Panc1 (cell line): Measurements from ENCODE around the gene PXYLP1. TPM values are rescaled to one million over a fixed set of nuclear protein-coding genes. Genes with fewer than 3 reads are reported as not detected.

Experiments used
- ATAC-seq: fragments of 200-7000 bp; cut with Tn5 transposase; 2 replicates; pipeline ENCODE4 v1.9.1; 2020; ENCODE audit warnings: mild to moderate bottlenecking, moderate library complexity
- BruUV-seq: library from RNA; stranded (reverse); fragments of 400-500 nt; replicated peaks from 2 replicates; lab custom pipeline; 2021; lab: Mats Ljungman, UMichigan
- CTCF ChIA-PET: fragments of 300-600 bp; sonication (Branson Sonifier 250); formaldehyde crosslinking; loops from one replicate; lab custom pipeline; 2022; ENCODE audit warnings: antibody characterized with exemption; lab: Charles Lee
- POLR2A ChIA-PET: fragments of 300-600 bp; sonication (Branson Sonifier 250); formaldehyde crosslinking; loops from one replicate; lab custom pipeline; 2022; ENCODE audit warnings: antibody characterized with exemption; lab: Charles Lee
- DNase-seq: peaks from one replicate; pipeline ENCODE4 v3.0.0-alpha.2; 2010; ENCODE audit warnings: low read depth, low spot score
- H3K27ac ChIP-seq: 2 replicates; pipeline ENCODE4 v1.5.1; 2011; ENCODE audit warnings: mild to moderate bottlenecking, low read length, inconsistent platforms
- H3K27me3 ChIP-seq: fragments of 200-500 bp; sonication (Bioruptor generic); 2 replicates; pipeline ENCODE4 v1.6.0; 2014; ENCODE audit warnings: low read length, inconsistent platforms; ENCODE audit not compliant: control insufficient read depth, insufficient read depth
- H3K36me3 ChIP-seq: fragments of 200-500 bp; sonication (Bioruptor generic); 2 replicates; pipeline ENCODE4 v1.5.1; 2014; ENCODE audit warnings: inconsistent platforms, mild to moderate bottlenecking, low read length, moderate library complexity; ENCODE audit not compliant: control insufficient read depth, insufficient read depth
- H3K4me1 ChIP-seq: 2 replicates; pipeline ENCODE4 v1.5.1; 2011; ENCODE audit warnings: inconsistent platforms, mild to moderate bottlenecking, low read length, moderate library complexity; ENCODE audit not compliant: control insufficient read depth, insufficient read depth
- H3K4me3 ChIP-seq, 2 experiments: 2 replicates each; pipeline ENCODE4 v1.5.1; 2011 to 2012; ENCODE audit warnings: low read depth in 2 of 2, low read length in 2 of 2, mild to moderate bottlenecking in 2 of 2, inconsistent platforms in 1 of 2, moderate library complexity in 1 of 2
- H3K9me3 ChIP-seq: fragments of 200-500 bp; sonication (Bioruptor generic); 2 replicates; pipeline ENCODE4 v1.5.1; 2014; ENCODE audit warnings: low read depth, mild to moderate bottlenecking, inconsistent platforms, low read length, moderate library complexity; ENCODE audit not compliant: control insufficient read depth, insufficient read depth
- POLR2AphosphoS5 ChIP-seq: IDR thresholded peaks from 2 replicates; pipeline ENCODE4 v1.6.1; 2012; ENCODE audit warnings: mild to moderate bottlenecking, low read depth, low read length, moderate library complexity
- SIN3A ChIP-seq: IDR thresholded peaks from 2 replicates; pipeline ENCODE4 v1.6.1; 2012; ENCODE audit warnings: low read depth, mild to moderate bottlenecking, low read length, moderate library complexity, borderline replicate concordance; ENCODE audit not compliant: insufficient read depth
- TCF7L2 ChIP-seq: IDR thresholded peaks from 2 replicates; pipeline ENCODE4 v1.6.1; 2011; ENCODE audit warnings: mild to moderate bottlenecking, low read depth, low read length, inconsistent platforms
- in situ Hi-C: cut with HindIII; loops from 2 replicates; pipeline ENCODE4 v1.10.0; 2016; ENCODE audit warnings: low sequenced_read_pairs, low pct_unique_long_range_greater_than_20kb
- intact Hi-C: fragments of 100-400 bp; cut with micrococcal nuclease; formaldehyde crosslinking; loops from one replicate; pipeline ENCODE4 v1.10.0; 2022; ENCODE audit not compliant: unreplicated experiment
- total RNA-seq: library from RNA; stranded (reverse); gene quantifications from one replicate; pipeline ENCODE4 v1.2.1, GENCODE V29; 2021; ENCODE audit not compliant: unreplicated experiment
- TF ChIP-seq, protein P1 (sequence below): fragments of 450-650 bp; IDR thresholded peaks from 2 replicates; pipeline ENCODE4 v1.5.1; 2017; ENCODE audit warnings: mild to moderate bottlenecking
- TF ChIP-seq, protein P2 (sequence below), 2 experiments: IDR thresholded peaks; 2 replicates each; pipeline ENCODE4 v1.6.1; 2011 to 2012; ENCODE audit warnings: low read depth in 2 of 2, control low read depth in 1 of 2, low read length in 1 of 2, mild to moderate bottlenecking in 1 of 2, moderate library complexity in 1 of 2; ENCODE audit not compliant: insufficient read depth in 1 of 2

PXYLP1 gene
- total RNA-seq, 1 experiment from 2014 or later: 1.4 TPM

DNA sequence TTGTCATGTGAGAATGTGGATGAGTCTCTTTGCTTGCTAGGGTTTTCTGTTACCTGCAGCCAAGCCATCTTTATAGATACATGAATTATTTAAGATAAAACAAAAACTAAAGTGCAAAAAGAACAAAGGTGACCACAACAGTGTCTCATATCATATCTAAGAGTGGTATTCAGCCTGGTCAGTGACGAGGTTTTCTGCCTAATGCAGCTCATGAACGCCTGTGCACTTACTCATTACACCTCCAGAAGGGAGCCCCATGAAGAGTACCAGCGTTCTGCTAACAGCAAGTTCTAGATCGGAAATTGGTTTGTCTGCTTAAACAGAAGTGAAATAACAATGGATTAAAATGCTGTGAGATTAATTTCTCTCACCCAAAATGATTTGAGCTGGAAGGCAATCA lies 19.2 kb downstream of the PXYLP1 start:
- BruUV-seq: no TSS peak
- ChIA-PET CTCF (no interaction called here), POLR2A (no interaction called here)
- no peaks in the 10 kb centered on the region for H3K4me1 ChIP-seq
- TF ChIP-seq POLR2AphosphoS5: no peak
- TF ChIP-seq, protein P1, sequence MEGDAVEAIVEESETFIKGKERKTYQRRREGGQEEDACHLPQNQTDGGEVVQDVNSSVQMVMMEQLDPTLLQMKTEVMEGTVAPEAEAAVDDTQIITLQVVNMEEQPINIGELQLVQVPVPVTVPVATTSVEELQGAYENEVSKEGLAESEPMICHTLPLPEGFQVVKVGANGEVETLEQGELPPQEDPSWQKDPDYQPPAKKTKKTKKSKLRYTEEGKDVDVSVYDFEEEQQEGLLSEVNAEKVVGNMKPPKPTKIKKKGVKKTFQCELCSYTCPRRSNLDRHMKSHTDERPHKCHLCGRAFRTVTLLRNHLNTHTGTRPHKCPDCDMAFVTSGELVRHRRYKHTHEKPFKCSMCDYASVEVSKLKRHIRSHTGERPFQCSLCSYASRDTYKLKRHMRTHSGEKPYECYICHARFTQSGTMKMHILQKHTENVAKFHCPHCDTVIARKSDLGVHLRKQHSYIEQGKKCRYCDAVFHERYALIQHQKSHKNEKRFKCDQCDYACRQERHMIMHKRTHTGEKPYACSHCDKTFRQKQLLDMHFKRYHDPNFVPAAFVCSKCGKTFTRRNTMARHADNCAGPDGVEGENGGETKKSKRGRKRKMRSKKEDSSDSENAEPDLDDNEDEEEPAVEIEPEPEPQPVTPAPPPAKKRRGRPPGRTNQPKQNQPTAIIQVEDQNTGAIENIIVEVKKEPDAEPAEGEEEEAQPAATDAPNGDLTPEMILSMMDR: no peak
- TF ChIP-seq, protein P2, sequence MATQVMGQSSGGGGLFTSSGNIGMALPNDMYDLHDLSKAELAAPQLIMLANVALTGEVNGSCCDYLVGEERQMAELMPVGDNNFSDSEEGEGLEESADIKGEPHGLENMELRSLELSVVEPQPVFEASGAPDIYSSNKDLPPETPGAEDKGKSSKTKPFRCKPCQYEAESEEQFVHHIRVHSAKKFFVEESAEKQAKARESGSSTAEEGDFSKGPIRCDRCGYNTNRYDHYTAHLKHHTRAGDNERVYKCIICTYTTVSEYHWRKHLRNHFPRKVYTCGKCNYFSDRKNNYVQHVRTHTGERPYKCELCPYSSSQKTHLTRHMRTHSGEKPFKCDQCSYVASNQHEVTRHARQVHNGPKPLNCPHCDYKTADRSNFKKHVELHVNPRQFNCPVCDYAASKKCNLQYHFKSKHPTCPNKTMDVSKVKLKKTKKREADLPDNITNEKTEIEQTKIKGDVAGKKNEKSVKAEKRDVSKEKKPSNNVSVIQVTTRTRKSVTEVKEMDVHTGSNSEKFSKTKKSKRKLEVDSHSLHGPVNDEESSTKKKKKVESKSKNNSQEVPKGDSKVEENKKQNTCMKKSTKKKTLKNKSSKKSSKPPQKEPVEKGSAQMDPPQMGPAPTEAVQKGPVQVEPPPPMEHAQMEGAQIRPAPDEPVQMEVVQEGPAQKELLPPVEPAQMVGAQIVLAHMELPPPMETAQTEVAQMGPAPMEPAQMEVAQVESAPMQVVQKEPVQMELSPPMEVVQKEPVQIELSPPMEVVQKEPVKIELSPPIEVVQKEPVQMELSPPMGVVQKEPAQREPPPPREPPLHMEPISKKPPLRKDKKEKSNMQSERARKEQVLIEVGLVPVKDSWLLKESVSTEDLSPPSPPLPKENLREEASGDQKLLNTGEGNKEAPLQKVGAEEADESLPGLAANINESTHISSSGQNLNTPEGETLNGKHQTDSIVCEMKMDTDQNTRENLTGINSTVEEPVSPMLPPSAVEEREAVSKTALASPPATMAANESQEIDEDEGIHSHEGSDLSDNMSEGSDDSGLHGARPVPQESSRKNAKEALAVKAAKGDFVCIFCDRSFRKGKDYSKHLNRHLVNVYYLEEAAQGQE (IDR thresholded peaks at IDR 0.05; ENCODE audit: insufficient read depth in 1 of 2, low read depth in 2 of 2, low read length in 1 of 2): no peak
- TF ChIP-seq TCF7L2: no peak
- TF ChIP-seq SIN3A: no peak
- H3K9me3 ChIP-seq: no peaks in the 10 kb centered on the region
- in situ Hi-C loops: no loop called here
- DNase-seq (no peak), ATAC-seq (no peak)
- peaks cover 2% of the 10 kb centered on the region for H3K27me3 ChIP-seq
- H3K27ac ChIP-seq: no peak overlapping the region
- no peaks in the 10 kb centered on the region for H3K36me3 ChIP-seq
- intact Hi-C loops: no loop called here
- no peak overlapping the region for H3K4me3 ChIP-seq

DNA sequence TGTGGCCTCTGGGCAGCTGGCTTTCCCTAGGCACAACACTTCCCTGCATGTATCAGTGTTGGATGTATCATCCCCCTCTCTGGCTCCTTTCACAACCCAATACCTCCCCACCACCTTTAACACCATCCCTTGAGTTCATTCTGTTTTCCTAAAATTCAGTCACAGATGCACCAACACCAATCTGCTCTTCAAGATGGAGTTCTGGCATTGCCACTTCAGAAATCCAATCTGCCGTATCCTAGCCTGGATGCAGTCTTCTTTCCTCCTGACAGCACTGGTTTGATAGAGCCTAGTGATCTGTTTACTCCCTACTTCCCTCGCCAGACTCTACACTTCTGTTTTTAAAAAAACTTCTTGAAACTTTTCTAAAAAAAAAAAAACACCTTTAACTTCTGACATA lies 21.7 kb downstream of the PXYLP1 start:
- Histone ChIP-seq H3K27me3 (peaks cover 2% of the 10 kb centered on the region; the same call in 1 of the 2 replicates), H3K27ac (no peak overlapping the region), H3K4me1 (no peaks in the 10 kb centered on the region), H3K4me3 (no peak overlapping the region), H3K9me3 (no peaks in the 10 kb centered on the region), H3K36me3 (no peaks in the 10 kb centered on the region)
- TF ChIP-seq POLR2AphosphoS5 (no peak), SIN3A (no peak), TCF7L2 (no peak)
- TF ChIP-seq, protein P1: no peak
- TF ChIP-seq, protein P2 (IDR thresholded peaks at IDR 0.05; ENCODE audit: insufficient read depth in 1 of 2, low read depth in 2 of 2, low read length in 1 of 2): no peak
- ATAC-seq (no peak), DNase-seq (no peak)
- no TSS peak for BruUV-seq
- ChIA-PET POLR2A (no interaction called here), CTCF (no interaction called here)
- intact Hi-C loops: no loop called here
- in situ Hi-C loops: no loop called here
